Ramos (cell line): ENCODE results near the gene SMPD3.

Source experiments
- in situ Hi-C: fragments of 300-500 bp; cut with MboI; formaldehyde crosslinking; loops from one replicate; pipeline ENCODE4 v1.14.3; 2022; ENCODE audit warnings: low sequenced_read_pairs; ENCODE audit not compliant: unreplicated experiment

SMPD3 gene

GRCh38 chr16:68445458-68445857 lies 2.9 kb downstream of the SMPD3 start:
- in situ Hi-C loops, result loop anchor here (5.0 kb wide), 1 partner anchor 62 kb away; no protein-coding TSS in a partner anchor

- in situ Hi-C loops, result no loop called here
Measured at GRCh38 chr16:68444056-68444657, 4.2 kb downstream of the SMPD3 start.

- in situ Hi-C loops, result no loop called here
Measured at GRCh38 chr16:68436581-68436980, 11.7 kb downstream of the SMPD3 start.

- in situ Hi-C loops, result no loop called here
Measured at GRCh38 chr16:68434624-68435210, 13.6 kb downstream of the SMPD3 start.

GRCh38 chr16:68433316-68433715 lies 15.0 kb downstream of the SMPD3 start:
- in situ Hi-C loops, result no loop called here

- in situ Hi-C loops, result no loop called here
Measured at GRCh38 chr16:68432701-68433100, 15.6 kb downstream of the SMPD3 start.

GRCh38 chr16:68429076-68429854 lies 19.0 kb downstream of the SMPD3 start:
- in situ Hi-C loops, result no loop called here

DNA sequence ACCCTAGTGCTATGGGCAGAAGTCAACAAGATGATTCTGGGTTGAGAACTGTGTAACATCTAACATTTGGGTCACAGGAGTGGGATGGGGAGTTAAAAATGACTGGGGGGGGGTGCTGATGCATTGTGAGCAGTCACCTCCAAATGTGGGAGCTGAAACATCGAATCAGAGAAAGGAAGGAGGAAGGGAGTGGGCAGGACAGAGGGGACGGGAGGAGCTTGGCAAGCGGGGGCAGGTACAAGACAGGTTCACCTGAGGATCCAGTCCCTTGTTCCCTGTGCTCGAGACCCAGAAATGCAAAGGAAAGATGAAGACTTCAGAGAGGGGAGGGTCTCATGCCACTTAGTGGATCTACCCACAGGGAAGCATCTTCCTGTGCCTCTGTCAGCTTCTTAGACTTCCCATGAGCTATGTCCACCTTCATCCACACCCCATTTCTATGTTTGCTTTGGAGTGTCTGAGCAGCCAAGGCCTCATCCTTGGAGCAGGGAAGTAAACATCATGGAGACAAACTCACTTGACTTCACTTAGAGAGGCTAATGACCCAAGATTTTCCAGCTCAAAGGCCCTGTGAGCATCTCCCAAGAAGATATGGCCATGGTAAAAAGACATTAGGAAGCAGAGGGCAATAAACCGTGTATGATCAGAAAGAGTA lies 20.5 kb downstream of the SMPD3 start:
- in situ Hi-C loops, result no loop called here

DNA sequence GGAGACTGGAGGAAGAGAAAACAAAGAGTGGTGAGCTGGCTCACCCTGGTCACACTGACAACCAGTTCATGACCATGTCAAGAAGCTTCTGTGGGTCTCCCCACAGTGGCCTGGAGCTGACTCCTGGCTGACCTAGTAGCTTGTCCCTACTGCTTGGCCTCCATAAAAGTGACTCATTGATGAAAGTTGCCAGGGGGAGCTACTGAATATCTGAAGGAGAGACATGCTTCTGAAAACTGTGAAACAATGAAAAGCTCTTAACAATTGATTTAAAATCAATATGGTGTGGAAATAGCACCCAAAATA lies 22.0 kb downstream of the SMPD3 start:
- in situ Hi-C loops, result no loop called here

DNA sequence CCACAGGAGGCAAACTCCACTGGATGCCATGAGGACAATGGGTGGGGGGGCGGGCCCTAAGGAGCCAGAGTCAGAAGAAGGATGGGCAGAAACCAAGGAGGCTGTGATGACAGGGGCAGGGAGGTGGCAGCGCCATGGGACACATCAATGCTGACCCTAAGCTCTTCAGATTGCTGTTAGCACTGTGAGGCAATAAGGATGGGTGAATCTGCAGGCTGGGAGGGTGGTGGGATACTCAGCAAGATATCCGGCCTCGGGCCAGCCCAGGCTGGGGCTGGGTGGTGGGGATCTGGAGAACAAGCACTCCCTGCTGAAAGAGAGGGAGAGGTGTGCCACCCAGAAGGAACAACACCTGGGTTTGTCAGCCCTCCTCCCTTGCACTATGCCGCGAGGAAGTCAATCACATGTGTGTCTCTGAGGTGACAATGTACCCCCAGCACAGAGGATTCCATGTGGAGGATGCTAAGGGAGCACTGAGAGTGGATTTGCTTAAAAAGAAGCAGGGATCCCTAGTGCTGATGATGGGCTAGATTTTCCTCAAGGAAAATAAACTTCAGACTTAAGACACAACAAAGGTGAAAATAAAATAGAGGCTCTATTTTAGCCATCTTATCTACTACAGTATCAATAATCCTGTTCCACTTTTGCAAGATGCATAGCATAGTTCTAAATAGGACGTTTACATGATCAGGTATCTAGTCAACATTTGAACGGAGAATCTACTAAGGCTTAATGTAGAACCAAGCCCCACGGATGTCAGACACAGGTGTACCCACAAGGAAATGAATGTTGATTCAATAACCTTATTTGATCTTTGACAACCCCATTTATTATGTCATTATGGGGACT lies 22.6 kb downstream of the SMPD3 start:
- in situ Hi-C loops, result no loop called here

- in situ Hi-C loops, result no loop called here
Measured at GRCh38 chr16:68423771-68424170, 24.5 kb downstream of the SMPD3 start.

- in situ Hi-C loops, result no loop called here
Measured at GRCh38 chr16:68422396-68422960, 25.8 kb downstream of the SMPD3 start.

DNA sequence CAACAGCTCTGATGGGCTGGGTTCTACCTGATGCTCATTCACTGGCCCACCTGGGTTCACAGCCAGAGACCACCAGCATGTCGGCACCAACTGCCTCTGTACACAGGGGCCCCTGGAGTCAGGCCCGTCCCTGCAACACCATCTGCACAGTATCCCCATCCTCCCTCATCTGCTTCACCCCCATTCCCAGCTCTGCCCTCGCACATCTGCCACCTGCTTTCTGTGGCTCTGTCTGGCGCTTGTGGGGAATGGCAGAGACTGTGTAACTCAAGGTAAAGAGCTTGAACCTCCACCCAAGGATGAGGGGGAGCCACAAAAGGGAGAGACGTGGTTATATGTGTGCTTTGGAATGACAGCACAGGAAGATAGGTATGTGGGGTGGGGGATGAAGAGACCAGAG lies 27.2 kb downstream of the SMPD3 start:
- in situ Hi-C loops, result no loop called here

DNA sequence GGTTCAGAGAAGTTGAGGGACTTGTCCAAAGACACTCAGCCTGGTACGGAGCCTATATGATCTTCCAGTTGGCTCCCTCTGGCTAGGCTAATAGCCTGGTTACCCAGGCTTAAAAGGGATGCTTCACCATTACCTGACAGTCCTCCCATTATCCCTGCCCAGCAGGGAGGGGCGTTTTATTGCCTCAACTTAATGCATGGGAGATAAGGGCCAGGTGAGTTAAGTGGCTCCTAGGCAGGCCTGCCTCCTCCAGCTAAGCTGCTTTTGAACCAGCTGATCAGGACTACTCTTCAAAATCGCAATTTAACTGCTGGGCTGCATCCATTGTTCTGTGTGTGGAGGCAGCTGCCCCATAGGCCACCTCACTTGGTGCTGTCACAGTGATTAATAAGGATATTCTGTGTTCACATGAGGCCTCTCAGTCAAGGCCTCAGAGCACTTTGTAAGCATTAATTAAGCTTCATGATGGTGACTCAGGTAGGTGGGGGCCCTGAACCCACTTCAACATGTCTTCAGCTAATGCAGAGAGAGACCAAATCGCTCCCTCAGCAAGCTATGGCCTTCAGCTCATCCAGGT lies 27.9 kb downstream of the SMPD3 start:
- in situ Hi-C loops, result no loop called here

- in situ Hi-C loops, result no loop called here
Measured at GRCh38 chr16:68417711-68418301, 30.5 kb downstream of the SMPD3 start.

DNA sequence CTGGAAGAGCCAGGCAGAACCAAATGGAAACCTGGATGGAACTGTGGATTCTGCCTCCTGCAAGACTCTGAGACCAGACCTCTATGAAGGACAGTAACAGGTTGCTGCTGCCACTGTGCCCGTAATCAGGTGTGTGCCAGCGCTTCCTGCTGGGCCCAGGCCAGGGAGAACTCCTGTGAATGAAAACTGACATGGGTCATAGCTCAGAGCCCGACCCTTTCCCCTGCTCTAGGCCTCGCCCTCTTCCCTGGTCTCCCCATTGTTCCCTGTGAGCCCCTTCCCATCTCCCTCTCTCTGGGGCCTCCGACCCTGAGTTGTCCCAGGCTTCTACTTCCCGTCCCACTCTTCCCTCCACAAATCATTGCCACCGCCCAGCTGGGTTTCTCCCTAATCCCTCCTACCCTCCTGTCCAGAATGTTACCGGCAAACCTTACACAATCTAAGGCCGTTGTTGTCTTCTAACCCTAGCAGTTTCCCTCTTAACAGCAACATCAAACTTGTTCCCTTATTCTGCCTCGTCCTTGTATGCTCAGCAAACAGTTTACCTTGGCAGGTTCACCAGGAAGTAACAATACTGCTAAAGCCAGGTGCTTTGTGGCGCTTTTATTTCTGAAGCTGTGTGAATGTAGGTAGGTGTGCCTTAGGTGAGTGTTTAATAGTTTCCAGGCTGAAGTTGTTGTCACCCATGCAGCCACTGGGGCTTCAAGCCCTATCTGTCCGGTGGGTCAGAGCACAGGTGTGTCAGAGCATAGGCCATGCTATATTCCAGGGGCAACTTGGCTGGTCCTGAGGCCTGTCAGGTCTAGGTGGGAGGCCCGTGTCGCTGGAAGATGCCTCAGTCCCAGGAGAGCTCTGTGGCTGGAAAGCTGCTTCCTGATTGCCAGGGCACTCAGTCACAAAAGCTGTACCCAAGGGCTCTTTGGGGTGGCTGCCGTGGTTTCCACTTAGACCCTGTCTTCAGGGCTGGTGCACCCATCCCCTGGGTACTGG lies 32.0 kb downstream of the SMPD3 start:
- in situ Hi-C loops, result no loop called here

DNA sequence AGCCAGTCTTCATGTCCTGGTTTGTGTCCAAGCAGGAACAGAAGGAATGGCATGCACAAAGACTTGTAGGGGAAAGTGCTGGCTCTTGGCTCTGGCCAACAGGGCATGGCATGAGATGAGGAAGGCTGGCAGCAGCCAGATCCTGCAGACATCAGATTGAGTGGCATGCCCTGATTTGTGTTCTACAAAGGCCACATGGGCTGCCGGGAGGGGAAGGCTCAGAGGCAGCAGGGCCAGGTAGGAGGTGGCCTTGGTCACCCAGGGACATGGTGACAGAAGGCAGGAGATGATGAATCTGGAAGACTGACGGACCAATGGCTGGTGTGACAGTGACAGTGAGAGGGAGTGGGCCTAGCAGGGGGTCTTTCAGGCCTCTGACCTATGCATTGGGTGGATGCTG lies 33.7 kb downstream of the SMPD3 start:
- in situ Hi-C loops, result no loop called here

DNA sequence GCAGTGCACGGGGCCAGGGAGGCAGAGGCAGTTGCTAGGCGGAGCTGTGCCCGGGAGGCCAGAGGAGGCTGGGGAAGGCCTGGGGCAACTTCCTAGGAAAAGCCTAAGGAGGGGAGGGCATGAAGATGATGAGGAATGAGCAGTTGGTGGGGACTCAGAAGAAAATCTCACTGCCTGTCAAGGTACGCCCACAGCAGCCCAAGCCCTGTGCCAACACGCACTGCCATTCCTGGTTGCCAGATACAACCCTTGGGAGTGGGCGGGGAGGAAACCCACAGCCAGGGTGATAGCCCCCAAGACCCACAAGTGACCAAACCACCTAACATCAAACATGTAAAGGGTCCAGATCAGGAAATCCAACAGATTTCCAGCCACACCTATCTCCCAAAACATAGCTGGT lies 36.2 kb downstream of the SMPD3 start:
- in situ Hi-C loops, result no loop called here
